Caco-2 (cell line): Measurements from ENCODE around the gene ATP9B. TPM values are rescaled to one million over a fixed set of nuclear protein-coding genes. Genes with fewer than 3 reads are reported as not detected.

ENCODE experiments used
- BruUV-seq: library from RNA; stranded (reverse); fragments of 400-500 nt; replicated peaks from 2 replicates; lab custom pipeline; 2021; lab: Mats Ljungman, UMichigan
- CTCF ChIA-PET: fragments of 300-600 bp; sonication (Branson Sonifier 250); formaldehyde crosslinking; loops from one replicate; lab custom pipeline; 2022; ENCODE audit warnings: antibody characterized with exemption; lab: Charles Lee
- POLR2A ChIA-PET: fragments of 300-600 bp; sonication (Branson Sonifier 250); formaldehyde crosslinking; loops from one replicate; lab custom pipeline; 2022; ENCODE audit warnings: antibody characterized with exemption; lab: Charles Lee
- DNase-seq, 2 experiments: peaks; one replicate each; pipeline versions ENCODE4 v3.0.0 to v3.0.0-alpha.2; 2020 to 2022
- H3K27me3 ChIP-seq: replicated peaks from 2 replicates; pipeline ENCODE4 v1.6.0; 2011; ENCODE audit warnings: low read length; ENCODE audit not compliant: control insufficient read depth, insufficient read depth
- H3K36me3 ChIP-seq: 2 replicates; pipeline ENCODE4 v1.5.1; 2011; ENCODE audit warnings: low read length; ENCODE audit not compliant: control insufficient read depth, insufficient read depth
- H3K4me1 ChIP-seq: fragments of 250-450 bp; sonication (Bioruptor Pico); 2 replicates; pipeline ENCODE4 v1.5.1; 2020; ENCODE audit warnings: mild to moderate bottlenecking
- H3K4me3 ChIP-seq: 2 replicates; pipeline ENCODE4 v1.5.1; 2011; ENCODE audit warnings: low read depth, mild to moderate bottlenecking, control low read depth, low read length
- H3K9me3 ChIP-seq: fragments of 250-450 bp; sonication (Bioruptor Pico); 2 replicates; pipeline ENCODE4 v1.5.1; 2020; ENCODE audit warnings: mild to moderate bottlenecking, moderate library complexity
- H3K27ac Mint-ChIP-seq: one replicate; pipeline ENCODE4 v1.8.0; 2022; ENCODE audit warnings: mixed read lengths; ENCODE audit not compliant: unreplicated experiment
- H3K27me3 Mint-ChIP-seq: one replicate; pipeline ENCODE4 v1.8.0; 2022; ENCODE audit warnings: mixed read lengths; ENCODE audit not compliant: insufficient read depth, unreplicated experiment
- H3K36me3 Mint-ChIP-seq: one replicate; pipeline ENCODE4 v1.8.0; 2022; ENCODE audit warnings: mild to moderate bottlenecking, mixed read lengths; ENCODE audit not compliant: insufficient read depth, unreplicated experiment
- H3K4me1 Mint-ChIP-seq: one replicate; pipeline ENCODE4 v1.8.0; 2022; ENCODE audit warnings: low read depth, mixed read lengths; ENCODE audit not compliant: unreplicated experiment
- H3K4me3 Mint-ChIP-seq: one replicate; pipeline ENCODE4 v1.8.0; 2022; ENCODE audit warnings: mild to moderate bottlenecking, moderate library complexity, mixed read lengths; ENCODE audit not compliant: unreplicated experiment
- H3K9me3 Mint-ChIP-seq: one replicate; pipeline ENCODE4 v1.8.0; 2022; ENCODE audit warnings: mixed read lengths; ENCODE audit not compliant: unreplicated experiment
- intact Hi-C: fragments of 100-400 bp; cut with micrococcal nuclease; formaldehyde crosslinking; loops from one replicate; pipeline ENCODE4 v1.10.0; 2022; ENCODE audit not compliant: unreplicated experiment
- total RNA-seq: library from RNA; stranded (reverse); gene quantifications from 2 replicates; pipeline ENCODE4 v1.2.3, GENCODE V29; 2022
- TF ChIP-seq, protein P1 (sequence below), 2 experiments: fragments of 200-600 bp in 1 of 2; IDR thresholded peaks; 1 replicate in 1 of 2; 2 replicates in 1 of 2; pipeline versions ENCODE4 v1.5.1 to v1.8.0; 2011 to 2022; ENCODE audit warnings: antibody characterized with exemption in 1 of 2, control low read depth in 1 of 2, inconsistent platforms in 1 of 2, low read depth in 1 of 2, low read length in 1 of 2, mild to moderate bottlenecking in 1 of 2, moderate library complexity in 1 of 2; ENCODE audit not compliant: insufficient read depth in 1 of 2, severe bottlenecking in 1 of 2, unreplicated experiment in 1 of 2

Gene ATP9B
- total RNA-seq, 1 experiment from 2014 or later, result 15.8 TPM

DNA sequence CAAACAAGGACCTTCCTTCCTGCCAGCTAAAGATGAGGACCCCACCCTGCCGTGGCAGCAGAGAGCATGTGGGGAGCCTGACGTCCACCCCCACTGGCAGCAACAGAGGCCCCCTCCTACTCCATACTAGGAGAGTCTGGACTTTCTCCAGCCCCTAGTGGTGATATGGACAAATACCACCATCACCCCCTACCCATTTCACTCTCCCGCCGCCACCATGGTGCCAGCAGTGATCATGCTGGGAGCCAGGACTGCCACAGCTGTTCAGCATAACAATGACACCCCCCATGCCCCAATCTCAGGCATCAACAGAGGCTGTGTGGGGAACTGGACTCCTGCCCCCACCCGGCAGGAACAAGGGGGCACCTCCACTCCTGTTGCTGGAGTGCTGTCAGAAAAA lies 42.7 kb upstream of the ATP9B start:
- H3K9me3 ChIP-seq, result no peaks in the 10 kb centered on the region
- ChIA-PET CTCF (no interaction called here), POLR2A (no interaction called here)
- intact Hi-C loops, result no loop called here
- H3K4me1 Mint-ChIP-seq, result no peaks in the 10 kb centered on the region
- BruUV-seq, result no TSS peak
- no peaks in the 10 kb centered on the region for H3K4me1 ChIP-seq
- no peak for DNase-seq
- H3K4me3 ChIP-seq, result no peak overlapping the region
- H3K36me3 ChIP-seq, result no peaks in the 10 kb centered on the region
- no peaks in the 10 kb centered on the region for H3K27me3 ChIP-seq
- no peaks in the 10 kb centered on the region for H3K36me3 Mint-ChIP-seq
- no peaks in the 10 kb centered on the region for H3K9me3 Mint-ChIP-seq
- H3K27me3 Mint-ChIP-seq, result no peaks in the 10 kb centered on the region
- H3K4me3 Mint-ChIP-seq, result no peak overlapping the region
- TF ChIP-seq, protein P1, sequence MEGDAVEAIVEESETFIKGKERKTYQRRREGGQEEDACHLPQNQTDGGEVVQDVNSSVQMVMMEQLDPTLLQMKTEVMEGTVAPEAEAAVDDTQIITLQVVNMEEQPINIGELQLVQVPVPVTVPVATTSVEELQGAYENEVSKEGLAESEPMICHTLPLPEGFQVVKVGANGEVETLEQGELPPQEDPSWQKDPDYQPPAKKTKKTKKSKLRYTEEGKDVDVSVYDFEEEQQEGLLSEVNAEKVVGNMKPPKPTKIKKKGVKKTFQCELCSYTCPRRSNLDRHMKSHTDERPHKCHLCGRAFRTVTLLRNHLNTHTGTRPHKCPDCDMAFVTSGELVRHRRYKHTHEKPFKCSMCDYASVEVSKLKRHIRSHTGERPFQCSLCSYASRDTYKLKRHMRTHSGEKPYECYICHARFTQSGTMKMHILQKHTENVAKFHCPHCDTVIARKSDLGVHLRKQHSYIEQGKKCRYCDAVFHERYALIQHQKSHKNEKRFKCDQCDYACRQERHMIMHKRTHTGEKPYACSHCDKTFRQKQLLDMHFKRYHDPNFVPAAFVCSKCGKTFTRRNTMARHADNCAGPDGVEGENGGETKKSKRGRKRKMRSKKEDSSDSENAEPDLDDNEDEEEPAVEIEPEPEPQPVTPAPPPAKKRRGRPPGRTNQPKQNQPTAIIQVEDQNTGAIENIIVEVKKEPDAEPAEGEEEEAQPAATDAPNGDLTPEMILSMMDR (IDR thresholded peaks at IDR 0.05; ENCODE audit: insufficient read depth in 1 of 2, low read depth in 1 of 2, low read length in 1 of 2, severe bottlenecking in 1 of 2, unreplicated experiment in 1 of 2), result no peak
- H3K27ac Mint-ChIP-seq, result no peak overlapping the region

DNA sequence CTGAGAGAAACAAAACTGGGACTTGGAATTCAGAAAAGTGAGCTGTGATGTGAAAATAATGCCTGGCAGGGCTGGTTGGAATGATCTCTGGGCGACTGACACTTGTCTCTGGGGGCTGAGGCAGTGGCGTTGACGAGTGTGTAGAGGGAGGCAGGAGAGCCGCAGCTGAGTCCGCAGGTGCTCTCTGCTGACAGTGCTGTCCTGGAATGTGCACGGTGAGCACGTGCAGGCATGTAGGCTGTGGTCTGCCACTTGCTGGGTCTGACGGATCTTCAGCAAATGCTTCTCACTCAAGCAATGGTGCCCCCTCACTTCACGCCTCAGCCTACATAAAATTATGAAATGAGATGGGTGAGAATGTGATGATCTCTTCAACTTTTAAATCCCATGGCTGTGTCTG lies 38.5 kb upstream of the ATP9B start:
- H3K36me3 Mint-ChIP-seq, result no peaks in the 10 kb centered on the region
- no TSS peak for BruUV-seq
- H3K4me3 ChIP-seq, result no peak overlapping the region
- ChIA-PET POLR2A (no interaction called here), CTCF (no interaction called here)
- no peak overlapping the region for H3K27ac Mint-ChIP-seq
- TF ChIP-seq, protein P1 (IDR thresholded peaks at IDR 0.05; ENCODE audit: insufficient read depth in 1 of 2, low read depth in 1 of 2, low read length in 1 of 2, severe bottlenecking in 1 of 2, unreplicated experiment in 1 of 2), result no peak
- H3K9me3 Mint-ChIP-seq, result no peaks in the 10 kb centered on the region
- H3K27me3 Mint-ChIP-seq, result no peaks in the 10 kb centered on the region
- H3K4me1 ChIP-seq, result no peaks in the 10 kb centered on the region
- H3K27me3 ChIP-seq, result no peaks in the 10 kb centered on the region
- DNase-seq, result no peak
- no peaks in the 10 kb centered on the region for H3K4me1 Mint-ChIP-seq
- no peaks in the 10 kb centered on the region for H3K9me3 ChIP-seq
- H3K36me3 ChIP-seq, result no peaks in the 10 kb centered on the region
- intact Hi-C loops, result no loop called here
- H3K4me3 Mint-ChIP-seq, result no peak overlapping the region

DNA sequence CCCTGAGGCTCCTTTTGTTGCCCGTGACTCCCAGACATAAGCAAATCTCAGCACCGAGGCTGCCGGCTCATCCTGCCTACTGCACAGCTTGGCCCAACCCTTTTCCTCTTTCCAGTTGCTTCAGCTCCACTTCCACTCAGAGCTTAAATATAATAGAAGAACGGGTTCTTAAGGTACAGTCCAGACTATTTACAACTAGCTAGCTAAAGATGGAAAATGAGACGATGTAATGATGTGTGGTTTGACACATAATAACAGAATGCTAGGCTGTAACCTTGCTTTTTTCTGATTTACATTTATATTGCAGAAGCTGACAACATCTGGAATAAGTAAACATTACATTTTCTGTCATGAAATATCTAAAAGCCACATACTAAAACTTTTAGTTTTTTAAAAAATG lies 26.9 kb upstream of the ATP9B start:
- TF ChIP-seq, protein P1 (IDR thresholded peaks at IDR 0.05; ENCODE audit: insufficient read depth in 1 of 2, low read depth in 1 of 2, low read length in 1 of 2, severe bottlenecking in 1 of 2, unreplicated experiment in 1 of 2), result no peak
- intact Hi-C loops, result no loop called here
- Mint-ChIP-seq H3K36me3 (no peaks in the 10 kb centered on the region), H3K4me3 (no peak overlapping the region), H3K27ac (no peak overlapping the region), H3K27me3 (no peaks in the 10 kb centered on the region), H3K4me1 (no peaks in the 10 kb centered on the region), H3K9me3 (no peaks in the 10 kb centered on the region)
- DNase-seq, result no peak
- ChIA-PET CTCF (no interaction called here), POLR2A (no interaction called here)
- H3K4me3 ChIP-seq, result no peak overlapping the region
- no peaks in the 10 kb centered on the region for H3K36me3 ChIP-seq
- no peaks in the 10 kb centered on the region for H3K27me3 ChIP-seq
- H3K4me1 ChIP-seq, result no peaks in the 10 kb centered on the region
- BruUV-seq, result no TSS peak
- H3K9me3 ChIP-seq, result no peaks in the 10 kb centered on the region
